Type B pancreatic cell (in vitro differentiated cells): ENCODE data around the gene HAND1. TPM values are rescaled to one million over a fixed set of nuclear protein-coding genes. Genes with fewer than 3 reads are reported as not detected.

ENCODE experiments used
- DNase-seq: peaks from one replicate; pipeline ENCODE4 v3.0.0; 2021; ENCODE audit warnings: mixed read lengths; ENCODE audit not compliant: unreplicated experiment; ENCODE audit errors: extremely low spot score
- H3K27ac Mint-ChIP-seq: 2 replicates; pipeline ENCODE4 v1.8.0; 2021; ENCODE audit warnings: mild to moderate bottlenecking, mixed read lengths
- H3K27me3 Mint-ChIP-seq: 2 replicates; pipeline ENCODE4 v1.8.0; 2021; ENCODE audit warnings: mixed read lengths
- H3K36me3 Mint-ChIP-seq: 2 replicates; pipeline ENCODE4 v1.8.0; 2021; ENCODE audit warnings: mixed read lengths
- H3K4me1 Mint-ChIP-seq: one replicate; pipeline ENCODE4 v1.8.0; 2021; ENCODE audit warnings: mixed read lengths; ENCODE audit not compliant: unreplicated experiment
- H3K4me3 Mint-ChIP-seq: 2 replicates; pipeline ENCODE4 v1.8.0; 2021; ENCODE audit warnings: mild to moderate bottlenecking, mixed read lengths
- H3K9me3 Mint-ChIP-seq: 2 replicates; pipeline ENCODE4 v1.8.0; 2021; ENCODE audit warnings: mixed read lengths
- CTCF ChIP-seq: fragments of 200-600 bp; sonication (generic); conservative IDR thresholded peaks from 2 replicates; pipeline ENCODE4 v1.5.0; 2021; ENCODE audit warnings: antibody characterized with exemption, mild to moderate bottlenecking
- long read RNA-seq: library from polyadenylated mRNA; unstranded; transcript quantifications from one replicate; pipeline ENCODE4 v2.0.0, GENCODE V29; 2020
- total RNA-seq: library from RNA; stranded (reverse); gene quantifications from 2 replicates; pipeline ENCODE4 v1.2.1, GENCODE V29; 2021; ENCODE audit warnings: low replicate concordance

HAND1 gene
- total RNA-seq = 2.4 and 17.9 TPM in 2 replicates
- long read RNA-seq, partial matches to known transcripts = 0 of 4 reads
- long read RNA-seq, other reads (novel, unspliced or antisense) = 0 of 4 reads

- peak; percentile 37 for TF ChIP-seq CTCF
- Mint-ChIP-seq H3K4me1 (peaks cover 27% of the 10 kb centered on the region), H3K27ac (peak within 1 kb of the TSS; percentile 46), H3K4me3 (peak within 1 kb of the TSS; percentile 83), H3K9me3 (no peaks in the 10 kb centered on the region), H3K36me3 (no peaks in the 10 kb centered on the region), H3K27me3 (peaks cover 96% of the 10 kb centered on the region)
- no peak for DNase-seq
Measured at GRCh38 chr5:154478224-154478565, at the start of gene HAND1. HAND1 (minus strand) TSS chr5:154478227; CDS start chr5:154478008, 219 bp downstream.

GRCh38 chr5:154526231-154527226 lies 48.5 kb upstream of the HAND1 start:
- no peak for DNase-seq

GRCh38 chr5:154524859-154525258 lies 46.8 kb upstream of the HAND1 start:
- no peak overlapping the region for H3K27ac Mint-ChIP-seq
- no peaks in the 10 kb centered on the region for H3K36me3 Mint-ChIP-seq
- peaks cover 32% of the 10 kb centered on the region for H3K4me1 Mint-ChIP-seq
- H3K4me3 Mint-ChIP-seq = no peak overlapping the region
- TF ChIP-seq CTCF = no peak
- H3K27me3 Mint-ChIP-seq = peaks cover 27% of the 10 kb centered on the region
- no peak for DNase-seq
- no peaks in the 10 kb centered on the region for H3K9me3 Mint-ChIP-seq

More at GRCh38 chr5:154526231-154527226, 48.5 kb upstream of the HAND1 start:
- no peaks in the 10 kb centered on the region for H3K9me3 Mint-ChIP-seq
- no peak for TF ChIP-seq CTCF
- no peak overlapping the region for H3K4me3 Mint-ChIP-seq
- no peaks in the 10 kb centered on the region for H3K36me3 Mint-ChIP-seq
- no peak overlapping the region for H3K27ac Mint-ChIP-seq
- peaks cover 20% of the 10 kb centered on the region for H3K27me3 Mint-ChIP-seq
- peaks cover 24% of the 10 kb centered on the region for H3K4me1 Mint-ChIP-seq

GRCh38 chr5:154524181-154524580 lies 46.2 kb upstream of the HAND1 start:
- Mint-ChIP-seq H3K36me3 (no peaks in the 10 kb centered on the region), H3K27ac (peak overlapping the region; percentile 54), H3K4me3 (no peak overlapping the region), H3K9me3 (no peaks in the 10 kb centered on the region), H3K4me1 (peaks cover 35% of the 10 kb centered on the region), H3K27me3 (peaks cover 34% of the 10 kb centered on the region)
- no peak for TF ChIP-seq CTCF
- no peak for DNase-seq

- H3K27ac Mint-ChIP-seq = peak overlapping the region; percentile 54
Measured at GRCh38 chr5:154523709-154524108, 45.7 kb upstream of the HAND1 start.

More at GRCh38 chr5:154523709-154524108, 45.7 kb upstream of the HAND1 start:
- Mint-ChIP-seq H3K27me3 (peaks cover 35% of the 10 kb centered on the region), H3K4me1 (peaks cover 35% of the 10 kb centered on the region), H3K9me3 (no peaks in the 10 kb centered on the region), H3K4me3 (no peak overlapping the region), H3K36me3 (no peaks in the 10 kb centered on the region)
- no peak for TF ChIP-seq CTCF
- DNase-seq = no peak
